IMR-90 (cell line): ENCODE measurements around the gene MAGED2. TPM values are rescaled to one million over a fixed set of nuclear protein-coding genes. Genes with fewer than 3 reads are reported as not detected.

Experiments used
- ATAC-seq: fragments of 200-7000 bp; cut with Tn5 transposase; 2 replicates; pipeline ENCODE4 v1.9.1; 2020; ENCODE audit warnings: low read depth, mild to moderate bottlenecking, moderate library complexity
- BruUV-seq: library from RNA; stranded (reverse); fragments of 400-500 nt; replicated peaks from 2 replicates; lab custom pipeline; 2021; lab: Mats Ljungman, UMichigan
- CTCF ChIA-PET: fragments of 300-600 bp; formaldehyde crosslinking; extraction: SDS; loops from one replicate; lab custom pipeline; 2021; ENCODE audit warnings: antibody characterized with exemption; lab: Yijun Ruan, JAX
- POLR2A ChIA-PET: fragments of 300-600 bp; sonication (Branson Sonifier 250); formaldehyde crosslinking; loops from one replicate; lab custom pipeline; 2022; ENCODE audit warnings: antibody characterized with exemption; ENCODE audit not compliant: unreplicated experiment; lab: Charles Lee
- DNase-seq: peaks from one replicate; pipeline ENCODE4 v3.0.0; 2013
- H2AFZ ChIP-seq: replicated peaks from 2 replicates; pipeline ENCODE3; 2013; ENCODE audit warnings: low read length, mild to moderate bottlenecking; ENCODE audit not compliant: poor library complexity
- H2AK5ac ChIP-seq: 2 replicates; pipeline ENCODE4 v1.6.1; 2013; ENCODE audit warnings: low read depth, low read length, inconsistent platforms
- H2AK9ac ChIP-seq: replicated peaks from 2 replicates; pipeline ENCODE3; 2013; ENCODE audit warnings: mild to moderate bottlenecking, low read depth, low read length, moderate library complexity; ENCODE audit not compliant: poor library complexity
- H2BK120ac ChIP-seq: 2 replicates; pipeline ENCODE4 v1.6.1; 2013; ENCODE audit warnings: low read depth, low read length, inconsistent platforms
- H2BK15ac ChIP-seq: 3 replicates; pipeline ENCODE4 v1.6.1; 2013; ENCODE audit warnings: low read depth, low read length, inconsistent platforms
- H2BK20ac ChIP-seq: 2 replicates; pipeline ENCODE4 v1.6.1; 2013; ENCODE audit warnings: low read depth, mild to moderate bottlenecking, inconsistent platforms, low read length, moderate library complexity
- H2BK5ac ChIP-seq: 2 replicates; pipeline ENCODE4 v1.6.1; 2013; ENCODE audit warnings: mild to moderate bottlenecking, low read depth, low read length, inconsistent platforms; ENCODE audit not compliant: poor library complexity, severe bottlenecking
- H3K14ac ChIP-seq: replicated peaks from 2 replicates; pipeline ENCODE4 v1.6.1; 2013; ENCODE audit warnings: low read depth, low read length, inconsistent platforms
- H3K18ac ChIP-seq: 2 replicates; pipeline ENCODE4 v1.6.1; 2013; ENCODE audit warnings: low read depth, low read length, control low read depth
- H3K23ac ChIP-seq: 2 replicates; pipeline ENCODE4 v1.6.1; 2013; ENCODE audit warnings: low read depth, low read length, inconsistent platforms
- H3K27ac ChIP-seq: 2 replicates; pipeline ENCODE4 v1.5.1; 2013; ENCODE audit warnings: mild to moderate bottlenecking, control low read depth, low read length; ENCODE audit not compliant: insufficient read depth
- H3K27me3 ChIP-seq: 2 replicates; pipeline ENCODE4 v1.6.1; 2013; ENCODE audit warnings: low read length; ENCODE audit not compliant: control insufficient read depth, insufficient read depth
- H3K36me3 ChIP-seq: 2 replicates; pipeline ENCODE4 v1.6.1; 2013; ENCODE audit warnings: low read length, mixed read lengths; ENCODE audit not compliant: control insufficient read depth, insufficient read depth
- H3K4ac ChIP-seq: 2 replicates; pipeline ENCODE4 v1.6.1; 2013; ENCODE audit warnings: low read depth, low read length, inconsistent platforms
- H3K4me1 ChIP-seq: 2 replicates; pipeline ENCODE4 v1.6.1; 2013; ENCODE audit warnings: low read length, mixed read lengths; ENCODE audit not compliant: control insufficient read depth, insufficient read depth
- H3K4me2 ChIP-seq: 2 replicates; pipeline ENCODE4 v1.6.1; 2013; ENCODE audit warnings: low read depth, mild to moderate bottlenecking, control low read depth, low read length, moderate library complexity
- H3K4me3 ChIP-seq: 2 replicates; pipeline ENCODE4 v1.5.1; 2013; ENCODE audit warnings: low read depth, mild to moderate bottlenecking, control low read depth, low read length, moderate library complexity; ENCODE audit not compliant: insufficient read depth
- H3K56ac ChIP-seq: 2 replicates; pipeline ENCODE4 v1.6.1; 2013; ENCODE audit warnings: low read length, inconsistent platforms; ENCODE audit not compliant: insufficient read depth; ENCODE audit errors: extremely low read depth
- H3K79me1 ChIP-seq, 2 experiments: 2 replicates each; pipeline ENCODE4 v1.6.1; 2013; ENCODE audit warnings: low read length in 2 of 2, inconsistent platforms in 1 of 2, low read depth in 1 of 2
- H3K9ac ChIP-seq: 2 replicates; pipeline ENCODE4 v1.6.1; 2013; ENCODE audit warnings: low read depth, low read length, control low read depth
- H3K9me1 ChIP-seq: 2 replicates; pipeline ENCODE4 v1.6.1; 2013; ENCODE audit warnings: low read length, inconsistent platforms; ENCODE audit not compliant: insufficient read depth
- H3K9me3 ChIP-seq: 2 replicates; pipeline ENCODE4 v1.6.1; 2013; ENCODE audit warnings: low read length; ENCODE audit not compliant: control insufficient read depth, insufficient read depth
- H4K20me1 ChIP-seq: 2 replicates; pipeline ENCODE4 v1.6.1; 2013; ENCODE audit warnings: low read length, inconsistent platforms; ENCODE audit not compliant: insufficient read depth
- H4K5ac ChIP-seq: 2 replicates; pipeline ENCODE4 v1.6.1; 2013; ENCODE audit warnings: mild to moderate bottlenecking, low read depth, low read length, control low read depth
- H4K8ac ChIP-seq, 2 experiments: 2 replicates each; pipeline ENCODE4 v1.6.1; 2013; ENCODE audit warnings: low read depth in 2 of 2, low read length in 2 of 2, control low read depth in 1 of 2, inconsistent platforms in 1 of 2
- H4K91ac ChIP-seq: 2 replicates; pipeline ENCODE4 v1.6.1; 2013; ENCODE audit warnings: low read depth, low read length, inconsistent platforms; ENCODE audit not compliant: insufficient read depth
- BHLHE40 ChIP-seq: fragments of 150-350 bp; IDR thresholded peaks from 2 replicates; pipeline ENCODE4 v1.6.1; 2016; ENCODE audit warnings: mild to moderate bottlenecking, low read depth, low read length
- CEBPB ChIP-seq: IDR thresholded peaks from 2 replicates; pipeline ENCODE4 v1.6.1; 2012; ENCODE audit warnings: low read depth, low read length, improper control_type of control experiment
- CHD1 ChIP-seq: IDR thresholded peaks from 2 replicates; pipeline ENCODE4 v1.6.1; 2012; ENCODE audit warnings: low read depth, low read length, improper control_type of control experiment
- ELK1 ChIP-seq: fragments of 150-350 bp; IDR thresholded peaks from 2 replicates; pipeline ENCODE4 v1.6.1; 2016; ENCODE audit warnings: low read depth, mild to moderate bottlenecking, low read length, moderate library complexity, borderline replicate concordance
- FOS ChIP-seq: fragments of 150-350 bp; IDR thresholded peaks from 2 replicates; pipeline ENCODE4 v1.6.1; 2016; ENCODE audit warnings: low read depth, low read length
- MAFK ChIP-seq: IDR thresholded peaks from 2 replicates; pipeline ENCODE4 v1.6.1; 2012; ENCODE audit warnings: low read depth, low read length, improper control_type of control experiment
- MAZ ChIP-seq: IDR thresholded peaks from 2 replicates; pipeline ENCODE4 v1.6.1; 2012; ENCODE audit warnings: low read depth, mild to moderate bottlenecking, low read length, improper control_type of control experiment, moderate library complexity, borderline replicate concordance
- MXI1 ChIP-seq: IDR thresholded peaks from 2 replicates; pipeline ENCODE4 v1.6.1; 2012; ENCODE audit warnings: low read depth, mild to moderate bottlenecking, low read length, moderate library complexity, borderline replicate concordance
- NFE2L2 ChIP-seq: fragments of 150-350 bp; IDR thresholded peaks from 2 replicates; pipeline ENCODE4 v1.6.1; 2016; ENCODE audit warnings: low read depth, mild to moderate bottlenecking, low read length
- POLR2A ChIP-seq: IDR thresholded peaks from 2 replicates; pipeline ENCODE4 v1.6.1; 2012; ENCODE audit warnings: mild to moderate bottlenecking, low read depth, low read length
- RAD21 ChIP-seq: IDR thresholded peaks from 2 replicates; pipeline ENCODE4 v1.6.1; 2012; ENCODE audit warnings: low read length, improper control_type of control experiment
- RCOR1 ChIP-seq: IDR thresholded peaks from 2 replicates; pipeline ENCODE4 v1.6.1; 2012; ENCODE audit warnings: mild to moderate bottlenecking, low read length, improper control_type of control experiment; ENCODE audit not compliant: insufficient replicate concordance
- SMC3 ChIP-seq: fragments of 150-350 bp; IDR thresholded peaks from 2 replicates; pipeline ENCODE4 v1.6.1; 2016; ENCODE audit warnings: low read depth, mild to moderate bottlenecking, antibody characterized with exemption, low read length, moderate library complexity
- WGBS, 2 experiments: methylation state at CpG; one replicate each; pipeline versions ENCODE4 v1.1.5 to v1.1.7; 2013; ENCODE audit warnings: missing lambda C conversion rate in 2 of 2; ENCODE audit not compliant: insufficient read length in 1 of 2; ENCODE audit errors: extremely low coverage in 2 of 2; 5-methylcytosine and 5-hydroxymethylcytosine counted together
- dilution Hi-C: fragments of 300-500 bp; cut with HindIII; formaldehyde crosslinking; loops from one replicate; pipeline ENCODE4 v1.14.3; 2018; ENCODE audit warnings: low sequenced_read_pairs; ENCODE audit not compliant: unreplicated experiment
- in situ Hi-C: fragments of 300-500 bp; cut with MboI; formaldehyde crosslinking; loops from 3 replicates; pipeline ENCODE4 v1.14.3; 2019; ENCODE audit warnings: low sequenced_read_pairs, inconsistent platforms, mixed read lengths
- intact Hi-C: fragments of 100-400 bp; cut with micrococcal nuclease; formaldehyde crosslinking; loops from 2 replicates; pipeline ENCODE4 v1.10.0; 2022
- polyA plus RNA-seq, 3 experiments: library from polyadenylated mRNA; depleted of rRNA; stranded (reverse); fragments of >200 nt; gene quantifications; 2 replicates each; pipeline ENCODE4 v1.2.3, GENCODE V29; 2012; ENCODE audit warnings: low replicate concordance in 1 of 3
- total RNA-seq: library from RNA; depleted of rRNA; stranded (reverse); fragments of >200 nt; gene quantifications from 2 replicates; pipeline ENCODE4 v1.2.3, GENCODE V29; 2012
- TF ChIP-seq, protein P1 (sequence below): conservative IDR thresholded peaks from 2 replicates; pipeline ENCODE4 v1.5.1; 2012; ENCODE audit warnings: mild to moderate bottlenecking, low read depth, low read length, improper control_type of control experiment
- TF ChIP-seq, protein P2 (sequence below): fragments of 150-350 bp; IDR thresholded peaks from 2 replicates; pipeline ENCODE4 v1.6.1; 2017; ENCODE audit warnings: mild to moderate bottlenecking, antibody characterized with exemption, low read length, low read depth

MAGED2 gene
- total and polyA plus RNA-seq, 2 of the 4 experiments (the other 2 are of a cell fraction): 301 to 341 TPM

DNA sequence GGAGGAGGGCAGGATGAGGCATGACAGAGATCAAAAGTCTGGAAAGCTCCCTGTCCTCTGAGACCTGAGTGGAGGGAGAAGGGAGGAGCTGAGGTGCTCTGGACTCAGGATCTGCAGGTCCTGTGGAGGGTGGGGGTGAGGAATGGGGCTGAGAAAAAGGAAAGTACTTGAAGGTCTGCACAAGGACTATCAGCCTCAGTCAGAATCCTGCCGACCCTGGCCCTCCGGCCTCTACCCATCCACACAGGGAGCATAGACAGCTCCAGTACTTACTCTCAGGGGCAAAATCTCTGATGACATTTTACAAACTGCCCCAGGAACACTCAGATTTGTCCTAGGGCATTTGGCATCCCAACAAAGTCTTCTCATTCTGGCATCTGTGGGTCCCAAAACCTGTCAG, 8.5 kb upstream of the MAGED2 start:
- Histone ChIP-seq H3K9me3 (no peaks in the 10 kb centered on the region), H2BK120ac (no peak overlapping the region), H3K14ac (no peak overlapping the region), H4K20me1 (no peaks in the 10 kb centered on the region), H3K56ac (no peak overlapping the region), H4K8ac (no peak overlapping the region), H2AFZ (no peak overlapping the region), H2AK9ac (no peak overlapping the region), H4K5ac (no peak overlapping the region), H3K27me3 (peaks cover 27% of the 10 kb centered on the region), H3K23ac (no peak overlapping the region), H3K36me3 (no peaks in the 10 kb centered on the region), H3K9ac (no peak overlapping the region), H3K4me3 (no peak overlapping the region), H2BK5ac (no peak overlapping the region), H3K79me1 (no peaks in the 10 kb centered on the region), H3K27ac (no peak overlapping the region), H3K18ac (no peak overlapping the region), H3K9me1 (no peaks in the 10 kb centered on the region), H3K4me2 (no peak overlapping the region), H3K4ac (no peak overlapping the region), H2AK5ac (no peak overlapping the region), H2BK20ac (no peak overlapping the region), H2BK15ac (no peak overlapping the region), H3K4me1 (no peaks in the 10 kb centered on the region), H4K91ac (no peak overlapping the region)
- POLR2A ChIA-PET: no interaction called here
- BruUV-seq: no TSS peak
- CTCF ChIA-PET: no interaction called here
- intact Hi-C loops (no loop called here), in situ Hi-C loops (no loop called here), dilution Hi-C loops (no loop called here)
- ATAC-seq (no peak), DNase-seq (no peak)
- 90% methylated on average over 2 of the region's 2 CpGs; no CpG with 5 or more reads in 1 of the 2 experiments for WGBS, 2 experiments
- TF ChIP-seq MAZ: no peak
- TF ChIP-seq RAD21: no peak
- TF ChIP-seq ELK1: no peak
- TF ChIP-seq MXI1: no peak
- TF ChIP-seq, protein P1, sequence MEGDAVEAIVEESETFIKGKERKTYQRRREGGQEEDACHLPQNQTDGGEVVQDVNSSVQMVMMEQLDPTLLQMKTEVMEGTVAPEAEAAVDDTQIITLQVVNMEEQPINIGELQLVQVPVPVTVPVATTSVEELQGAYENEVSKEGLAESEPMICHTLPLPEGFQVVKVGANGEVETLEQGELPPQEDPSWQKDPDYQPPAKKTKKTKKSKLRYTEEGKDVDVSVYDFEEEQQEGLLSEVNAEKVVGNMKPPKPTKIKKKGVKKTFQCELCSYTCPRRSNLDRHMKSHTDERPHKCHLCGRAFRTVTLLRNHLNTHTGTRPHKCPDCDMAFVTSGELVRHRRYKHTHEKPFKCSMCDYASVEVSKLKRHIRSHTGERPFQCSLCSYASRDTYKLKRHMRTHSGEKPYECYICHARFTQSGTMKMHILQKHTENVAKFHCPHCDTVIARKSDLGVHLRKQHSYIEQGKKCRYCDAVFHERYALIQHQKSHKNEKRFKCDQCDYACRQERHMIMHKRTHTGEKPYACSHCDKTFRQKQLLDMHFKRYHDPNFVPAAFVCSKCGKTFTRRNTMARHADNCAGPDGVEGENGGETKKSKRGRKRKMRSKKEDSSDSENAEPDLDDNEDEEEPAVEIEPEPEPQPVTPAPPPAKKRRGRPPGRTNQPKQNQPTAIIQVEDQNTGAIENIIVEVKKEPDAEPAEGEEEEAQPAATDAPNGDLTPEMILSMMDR: no peak
- no peak for TF ChIP-seq FOS
- TF ChIP-seq MAFK: no peak
- TF ChIP-seq CEBPB: no peak
- TF ChIP-seq NFE2L2: no peak
- no peak for TF ChIP-seq POLR2A
- TF ChIP-seq CHD1: no peak
- no peak for TF ChIP-seq BHLHE40
- no peak for TF ChIP-seq RCOR1
- TF ChIP-seq, protein P2, sequence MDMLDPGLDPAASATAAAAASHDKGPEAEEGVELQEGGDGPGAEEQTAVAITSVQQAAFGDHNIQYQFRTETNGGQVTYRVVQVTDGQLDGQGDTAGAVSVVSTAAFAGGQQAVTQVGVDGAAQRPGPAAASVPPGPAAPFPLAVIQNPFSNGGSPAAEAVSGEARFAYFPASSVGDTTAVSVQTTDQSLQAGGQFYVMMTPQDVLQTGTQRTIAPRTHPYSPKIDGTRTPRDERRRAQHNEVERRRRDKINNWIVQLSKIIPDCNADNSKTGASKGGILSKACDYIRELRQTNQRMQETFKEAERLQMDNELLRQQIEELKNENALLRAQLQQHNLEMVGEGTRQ: no peak
- no peak for TF ChIP-seq SMC3
